Progenitor cell of endocrine pancreas (in vitro differentiated cells): Measurements from ENCODE around the gene SIM2. TPM values are rescaled to one million over a fixed set of nuclear protein-coding genes. Genes with fewer than 3 reads are reported as not detected.

Experiments
- DNase-seq: peaks from one replicate; pipeline ENCODE4 v3.0.0; 2021; ENCODE audit warnings: low spot score; ENCODE audit not compliant: unreplicated experiment
- H3K27ac Mint-ChIP-seq: 2 replicates; pipeline ENCODE4 v1.8.0; 2021; ENCODE audit warnings: mild to moderate bottlenecking, moderate library complexity, mixed read lengths
- H3K27me3 Mint-ChIP-seq: 2 replicates; pipeline ENCODE4 v1.8.0; 2021; ENCODE audit warnings: mixed read lengths
- H3K36me3 Mint-ChIP-seq: 2 replicates; pipeline ENCODE4 v1.8.0; 2022; ENCODE audit warnings: mixed read lengths; ENCODE audit not compliant: insufficient read depth
- H3K4me1 Mint-ChIP-seq: 2 replicates; pipeline ENCODE4 v1.8.0; 2021; ENCODE audit warnings: low read depth, mixed read lengths
- H3K4me3 Mint-ChIP-seq: 2 replicates; pipeline ENCODE4 v1.8.0; 2021; ENCODE audit warnings: low read depth, mild to moderate bottlenecking, moderate library complexity, mixed read lengths
- H3K9me3 Mint-ChIP-seq: 2 replicates; pipeline ENCODE4 v1.8.0; 2021; ENCODE audit warnings: low read depth, mixed read lengths
- total RNA-seq: library from RNA; stranded (reverse); gene quantifications from 2 replicates; pipeline ENCODE4 v1.2.1, GENCODE V29; 2021
- TF ChIP-seq, protein P1 (sequence below): fragments of 200-600 bp; sonication (generic); IDR thresholded peaks from one replicate; pipeline ENCODE4 v1.5.0; 2021; ENCODE audit warnings: antibody characterized with exemption, mild to moderate bottlenecking; ENCODE audit not compliant: unreplicated experiment

Gene SIM2
- total RNA-seq, 1 donor from 2014 or later = 0.38 TPM

DNA sequence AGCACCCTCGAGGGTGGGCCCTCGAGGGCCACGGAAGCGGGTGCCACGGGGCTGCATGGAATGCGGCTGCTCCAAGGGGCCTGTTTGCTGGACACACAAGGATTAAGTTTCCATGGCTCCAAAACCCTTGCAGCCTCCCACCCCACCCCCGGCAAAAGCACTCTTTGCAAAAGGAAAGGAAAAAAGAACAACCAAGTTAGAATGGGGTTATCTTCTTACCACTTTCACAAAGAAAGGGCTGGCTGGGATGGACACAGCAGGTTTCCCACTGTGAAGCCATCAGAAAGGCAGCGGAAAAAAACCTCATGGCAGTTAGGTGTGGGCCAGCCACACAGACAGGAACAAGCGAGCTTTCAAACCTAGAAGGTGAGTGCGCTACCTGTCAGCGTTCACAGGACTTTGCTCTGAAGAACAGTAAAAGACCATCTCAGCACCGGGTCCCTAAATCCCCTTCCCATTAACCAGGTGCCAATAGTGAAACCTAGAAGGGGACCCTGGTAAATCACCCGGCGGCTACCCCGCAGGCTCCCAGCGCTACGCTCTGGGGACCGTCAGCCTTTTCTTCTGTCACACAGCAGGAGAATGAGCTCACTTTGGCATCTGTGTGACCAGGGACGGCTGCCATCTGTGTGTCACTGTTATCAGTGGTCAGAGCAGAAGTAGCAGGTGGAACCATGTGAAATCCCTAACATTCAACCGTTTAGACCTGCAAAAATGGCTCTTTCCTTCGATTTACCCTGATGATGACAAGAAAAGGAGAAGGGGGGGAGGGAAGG lies 93.0 kb downstream of the SIM2 start:
- no peak for DNase-seq
- no peaks in the 10 kb centered on the region for H3K27me3 Mint-ChIP-seq
- H3K9me3 Mint-ChIP-seq = peaks cover 2% of the 10 kb centered on the region
- TF ChIP-seq, protein P1, sequence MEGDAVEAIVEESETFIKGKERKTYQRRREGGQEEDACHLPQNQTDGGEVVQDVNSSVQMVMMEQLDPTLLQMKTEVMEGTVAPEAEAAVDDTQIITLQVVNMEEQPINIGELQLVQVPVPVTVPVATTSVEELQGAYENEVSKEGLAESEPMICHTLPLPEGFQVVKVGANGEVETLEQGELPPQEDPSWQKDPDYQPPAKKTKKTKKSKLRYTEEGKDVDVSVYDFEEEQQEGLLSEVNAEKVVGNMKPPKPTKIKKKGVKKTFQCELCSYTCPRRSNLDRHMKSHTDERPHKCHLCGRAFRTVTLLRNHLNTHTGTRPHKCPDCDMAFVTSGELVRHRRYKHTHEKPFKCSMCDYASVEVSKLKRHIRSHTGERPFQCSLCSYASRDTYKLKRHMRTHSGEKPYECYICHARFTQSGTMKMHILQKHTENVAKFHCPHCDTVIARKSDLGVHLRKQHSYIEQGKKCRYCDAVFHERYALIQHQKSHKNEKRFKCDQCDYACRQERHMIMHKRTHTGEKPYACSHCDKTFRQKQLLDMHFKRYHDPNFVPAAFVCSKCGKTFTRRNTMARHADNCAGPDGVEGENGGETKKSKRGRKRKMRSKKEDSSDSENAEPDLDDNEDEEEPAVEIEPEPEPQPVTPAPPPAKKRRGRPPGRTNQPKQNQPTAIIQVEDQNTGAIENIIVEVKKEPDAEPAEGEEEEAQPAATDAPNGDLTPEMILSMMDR = no peak
- peaks cover 6% of the 10 kb centered on the region for H3K4me1 Mint-ChIP-seq
- no peak overlapping the region for H3K27ac Mint-ChIP-seq
- no peak overlapping the region for H3K4me3 Mint-ChIP-seq
- H3K36me3 Mint-ChIP-seq = peaks cover 4% of the 10 kb centered on the region

DNA sequence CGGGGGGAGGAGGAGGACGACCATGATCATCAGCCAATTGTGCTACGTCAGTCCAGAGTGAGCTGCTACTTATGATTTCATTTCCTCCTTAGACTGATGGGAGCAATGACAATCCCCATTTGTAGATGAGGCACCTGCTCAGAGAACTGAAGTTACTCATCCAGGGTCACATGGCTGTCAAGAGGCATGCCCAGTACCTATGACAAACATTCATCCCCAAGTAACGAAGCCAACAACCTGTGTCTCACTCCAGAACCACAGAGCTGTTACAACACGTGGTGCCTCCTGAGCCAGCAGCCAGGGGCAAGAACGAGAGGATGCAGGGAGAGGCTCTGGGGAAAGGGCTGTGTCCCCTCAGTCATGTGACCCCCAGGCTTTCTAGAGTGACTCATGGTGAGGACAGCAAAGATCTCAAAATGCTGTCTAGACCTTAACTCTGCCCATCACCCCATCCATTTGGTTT lies 93.6 kb downstream of the SIM2 start:
- H3K27me3 Mint-ChIP-seq = no peaks in the 10 kb centered on the region
- peaks cover 4% of the 10 kb centered on the region for H3K9me3 Mint-ChIP-seq
- no peak for DNase-seq
- TF ChIP-seq, protein P1 = no peak
- peaks cover 5% of the 10 kb centered on the region for H3K36me3 Mint-ChIP-seq
- H3K27ac Mint-ChIP-seq = no peak overlapping the region
- no peak overlapping the region for H3K4me3 Mint-ChIP-seq
- peaks cover 6% of the 10 kb centered on the region for H3K4me1 Mint-ChIP-seq

DNA sequence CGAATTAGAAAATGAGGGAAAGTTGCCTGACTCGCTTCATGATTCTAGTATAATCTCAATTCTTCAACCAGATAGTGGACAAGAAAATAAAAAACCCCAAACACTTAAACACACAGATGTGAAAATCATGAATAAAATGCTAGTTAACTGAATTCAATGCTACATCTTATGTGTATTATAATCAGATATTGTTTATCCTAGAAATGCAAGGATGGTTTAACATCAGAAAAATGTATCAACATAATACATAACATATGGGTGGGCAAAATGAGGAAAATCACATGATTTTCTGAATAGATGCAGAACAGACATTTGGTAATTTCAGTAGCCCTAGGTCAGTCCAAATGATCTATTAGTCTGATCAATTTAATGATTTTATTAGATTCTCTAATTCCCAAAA lies 97.2 kb downstream of the SIM2 start:
- Mint-ChIP-seq H3K36me3 (peaks cover 14% of the 10 kb centered on the region), H3K4me1 (peaks cover 2% of the 10 kb centered on the region), H3K9me3 (peaks cover 20% of the 10 kb centered on the region), H3K4me3 (no peak overlapping the region), H3K27ac (no peak overlapping the region), H3K27me3 (no peaks in the 10 kb centered on the region)
- TF ChIP-seq, protein P1 = no peak
- no peak for DNase-seq

DNA sequence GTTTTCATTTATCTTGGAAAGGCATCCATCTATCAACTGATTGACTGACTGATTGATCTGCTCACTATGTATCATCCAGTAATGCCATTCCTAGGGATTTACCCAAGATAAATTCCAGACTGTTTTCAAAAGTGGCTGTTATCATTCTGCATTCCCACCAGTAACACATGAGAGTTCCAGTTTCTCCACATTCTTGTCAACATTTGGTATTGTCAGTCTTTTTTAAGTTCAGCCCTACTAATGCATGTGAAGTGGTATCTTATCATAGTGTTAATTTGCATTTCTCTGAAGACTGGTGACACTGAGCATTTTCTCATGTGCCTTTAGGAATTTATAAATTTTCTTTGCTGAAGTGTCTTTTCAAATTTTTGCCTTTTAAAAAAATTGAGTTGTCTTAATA lies 99.6 kb downstream of the SIM2 start:
- Mint-ChIP-seq H3K36me3 (peaks cover 14% of the 10 kb centered on the region), H3K27me3 (no peaks in the 10 kb centered on the region), H3K27ac (no peak overlapping the region), H3K9me3 (peaks cover 20% of the 10 kb centered on the region), H3K4me1 (peaks cover 2% of the 10 kb centered on the region), H3K4me3 (no peak overlapping the region)
- DNase-seq = no peak
- TF ChIP-seq, protein P1 = no peak

Other genes starting within 250 kb of the SIM2 start
- gene CLDN14, start 219.0 kb upstream of the SIM2 start, total RNA-seq = not detected in 2 replicates